Measurements from ENCODE around the gene MCOLN3. TPM values are rescaled to one million over a fixed set of nuclear protein-coding genes. Genes with fewer than 3 reads are reported as not detected.

MCOLN3 gene
- total RNA-seq, 1 experiment from 2014 or later, result 0.82 TPM

GRCh38 chr1:85090225-85090624 lies 41.9 kb upstream of the MCOLN3 start:
- H3K9me3 ChIP-seq (ENCODE audit: low read depth, low read length, poor library complexity, severe bottlenecking), result no peaks in the 10 kb centered on the region
- H3K27ac ChIP-seq (ENCODE audit: low read depth, low read length, poor library complexity, severe bottlenecking), result no peak overlapping the region
- H3K4me3 ChIP-seq (ENCODE audit: low read depth, low read length, poor library complexity, severe bottlenecking), result no peak overlapping the region
- ChIA-PET CTCF (no interaction called here), POLR2A (ENCODE audit: low non-redundant PET) (no interaction called here)
- DNase-seq (ENCODE audit: low spot score), result no peak
- H3K4me1 ChIP-seq (ENCODE audit: insufficient read depth, low read length, poor library complexity, severe bottlenecking), result no peaks in the 10 kb centered on the region
- intact Hi-C loops (cut with micrococcal nuclease; ENCODE audit: unreplicated experiment), result no loop called here
- H3K27me3 ChIP-seq (replicated peaks; ENCODE audit: insufficient read depth, low read depth, low read length, poor library complexity), result no peaks in the 10 kb centered on the region
- H3K36me3 ChIP-seq (ENCODE audit: insufficient read depth, low read length, poor library complexity, severe bottlenecking), result no peaks in the 10 kb centered on the region
- TF ChIP-seq EZH2 (IDR thresholded peaks at IDR 0.05; ENCODE audit: borderline replicate concordance, low read depth, low read length, poor library complexity, severe bottlenecking), result no peak
- TF ChIP-seq, protein P1, sequence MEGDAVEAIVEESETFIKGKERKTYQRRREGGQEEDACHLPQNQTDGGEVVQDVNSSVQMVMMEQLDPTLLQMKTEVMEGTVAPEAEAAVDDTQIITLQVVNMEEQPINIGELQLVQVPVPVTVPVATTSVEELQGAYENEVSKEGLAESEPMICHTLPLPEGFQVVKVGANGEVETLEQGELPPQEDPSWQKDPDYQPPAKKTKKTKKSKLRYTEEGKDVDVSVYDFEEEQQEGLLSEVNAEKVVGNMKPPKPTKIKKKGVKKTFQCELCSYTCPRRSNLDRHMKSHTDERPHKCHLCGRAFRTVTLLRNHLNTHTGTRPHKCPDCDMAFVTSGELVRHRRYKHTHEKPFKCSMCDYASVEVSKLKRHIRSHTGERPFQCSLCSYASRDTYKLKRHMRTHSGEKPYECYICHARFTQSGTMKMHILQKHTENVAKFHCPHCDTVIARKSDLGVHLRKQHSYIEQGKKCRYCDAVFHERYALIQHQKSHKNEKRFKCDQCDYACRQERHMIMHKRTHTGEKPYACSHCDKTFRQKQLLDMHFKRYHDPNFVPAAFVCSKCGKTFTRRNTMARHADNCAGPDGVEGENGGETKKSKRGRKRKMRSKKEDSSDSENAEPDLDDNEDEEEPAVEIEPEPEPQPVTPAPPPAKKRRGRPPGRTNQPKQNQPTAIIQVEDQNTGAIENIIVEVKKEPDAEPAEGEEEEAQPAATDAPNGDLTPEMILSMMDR (conservative IDR thresholded peaks at IDR 0.05; ENCODE audit: low read depth, low read length), result no peak
- no TSS peak for BruUV-seq (replicated peaks)

GRCh38 chr1:85089203-85089602 lies 40.9 kb upstream of the MCOLN3 start:
- DNase-seq (ENCODE audit: low spot score), result no peak
- TF ChIP-seq, protein P1 (conservative IDR thresholded peaks at IDR 0.05; ENCODE audit: low read depth, low read length), result no peak
- TF ChIP-seq EZH2 (IDR thresholded peaks at IDR 0.05; ENCODE audit: borderline replicate concordance, low read depth, low read length, poor library complexity, severe bottlenecking), result no peak
- Histone ChIP-seq H3K9me3 (ENCODE audit: low read depth, low read length, poor library complexity, severe bottlenecking) (no peaks in the 10 kb centered on the region), H3K4me1 (ENCODE audit: insufficient read depth, low read length, poor library complexity, severe bottlenecking) (no peaks in the 10 kb centered on the region), H3K4me3 (ENCODE audit: low read depth, low read length, poor library complexity, severe bottlenecking) (no peak overlapping the region), H3K27me3 (replicated peaks; ENCODE audit: insufficient read depth, low read depth, low read length, poor library complexity) (no peaks in the 10 kb centered on the region), H3K27ac (ENCODE audit: low read depth, low read length, poor library complexity, severe bottlenecking) (no peak overlapping the region), H3K36me3 (ENCODE audit: insufficient read depth, low read length, poor library complexity, severe bottlenecking) (no peaks in the 10 kb centered on the region)
- no TSS peak for BruUV-seq (replicated peaks)
- ChIA-PET CTCF (interaction anchor here (0.7 kb wide), 1 partner anchor 170 kb away, joined by 4 read pairs; no protein-coding TSS in a partner anchor), POLR2A (ENCODE audit: low non-redundant PET) (no interaction called here)
- intact Hi-C loops (cut with micrococcal nuclease; ENCODE audit: unreplicated experiment), result no loop called here

DNA sequence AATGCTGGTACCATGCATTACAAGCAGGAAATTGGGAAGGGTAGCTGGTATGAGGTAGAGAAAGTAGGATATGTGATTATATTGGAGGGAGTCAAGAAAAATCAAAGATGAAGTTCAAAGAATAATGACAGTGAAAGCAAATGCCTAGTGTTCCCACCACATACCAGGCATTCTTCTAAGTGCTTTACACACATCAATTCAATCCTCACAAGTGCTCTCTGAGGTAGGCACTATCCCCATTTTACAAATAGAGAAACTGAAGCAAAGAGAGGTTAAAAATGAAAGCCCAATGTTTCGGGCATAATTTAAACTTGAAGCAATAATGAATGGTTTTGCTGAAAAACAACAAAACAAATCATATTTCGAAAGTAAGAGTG lies 40.1 kb upstream of the MCOLN3 start:
- intact Hi-C loops (cut with micrococcal nuclease; ENCODE audit: unreplicated experiment), result no loop called here
- TF ChIP-seq, protein P1 (conservative IDR thresholded peaks at IDR 0.05; ENCODE audit: low read depth, low read length), result no peak
- TF ChIP-seq EZH2 (IDR thresholded peaks at IDR 0.05; ENCODE audit: borderline replicate concordance, low read depth, low read length, poor library complexity, severe bottlenecking), result no peak
- Histone ChIP-seq H3K36me3 (ENCODE audit: insufficient read depth, low read length, poor library complexity, severe bottlenecking) (no peaks in the 10 kb centered on the region), H3K9me3 (ENCODE audit: low read depth, low read length, poor library complexity, severe bottlenecking) (no peaks in the 10 kb centered on the region), H3K27me3 (replicated peaks; ENCODE audit: insufficient read depth, low read depth, low read length, poor library complexity) (no peaks in the 10 kb centered on the region), H3K27ac (ENCODE audit: low read depth, low read length, poor library complexity, severe bottlenecking) (no peak overlapping the region), H3K4me1 (ENCODE audit: insufficient read depth, low read length, poor library complexity, severe bottlenecking) (no peaks in the 10 kb centered on the region), H3K4me3 (ENCODE audit: low read depth, low read length, poor library complexity, severe bottlenecking) (no peak overlapping the region)
- ChIA-PET CTCF (interaction anchor here (0.7 kb wide), 1 partner anchor 169 kb away, joined by 4 read pairs; no protein-coding TSS in a partner anchor), POLR2A (ENCODE audit: low non-redundant PET) (no interaction called here)
- no peak for DNase-seq (ENCODE audit: low spot score)
- BruUV-seq (replicated peaks), result no TSS peak
